Measurements from ENCODE around the gene TBC1D26. TPM values are rescaled to one million over a fixed set of nuclear protein-coding genes. Genes with fewer than 3 reads are reported as not detected.
"Not testable (repeated sequence)": the region's sequence is repeated elsewhere in the genome, so short reads cannot be mapped to it uniquely, and the experiment has no call there.

Gene TBC1D26
- polyA plus RNA-seq, 1 experiment: 0.06 TPM

DNA sequence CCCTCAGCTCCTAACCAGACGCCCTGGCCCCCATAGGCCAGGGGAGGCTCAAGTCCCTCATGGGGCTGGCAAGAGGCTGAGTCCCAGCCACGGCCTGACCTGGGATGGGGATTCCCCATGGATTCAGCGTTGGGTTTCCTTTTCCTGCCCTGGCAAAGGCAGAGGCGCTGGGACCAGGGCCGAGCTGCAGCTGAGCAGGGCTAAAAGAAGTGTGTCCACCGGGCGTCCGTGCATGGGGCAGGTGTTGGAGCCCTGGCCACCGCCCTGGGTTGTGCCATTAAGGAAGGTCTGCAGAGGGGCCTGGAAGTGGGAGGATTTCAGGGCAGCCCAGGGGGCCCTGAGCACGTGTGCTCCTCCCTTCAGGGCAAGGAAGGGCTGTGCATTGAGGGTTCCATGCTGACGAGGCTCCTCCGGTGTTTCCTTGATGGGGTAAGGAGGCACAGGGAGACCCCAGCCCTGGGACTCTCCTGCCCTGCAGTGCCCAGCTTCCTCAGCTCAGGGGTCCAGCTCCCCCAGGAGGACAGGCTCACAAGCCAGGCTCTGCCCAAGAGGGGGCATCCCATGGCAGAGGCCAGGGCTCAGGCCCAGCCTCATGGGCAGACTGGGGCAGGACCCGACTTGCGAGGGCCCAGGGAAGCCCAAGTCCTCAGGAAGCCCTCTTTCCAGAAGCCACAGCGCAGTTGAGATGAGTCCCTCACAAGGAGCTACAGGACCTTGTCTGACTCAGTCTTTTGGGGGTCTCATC is 10.1 kb downstream of the TBC1D26 start:
- POLR2A ChIA-PET: no interaction called here
- TF ChIP-seq, protein P1, sequence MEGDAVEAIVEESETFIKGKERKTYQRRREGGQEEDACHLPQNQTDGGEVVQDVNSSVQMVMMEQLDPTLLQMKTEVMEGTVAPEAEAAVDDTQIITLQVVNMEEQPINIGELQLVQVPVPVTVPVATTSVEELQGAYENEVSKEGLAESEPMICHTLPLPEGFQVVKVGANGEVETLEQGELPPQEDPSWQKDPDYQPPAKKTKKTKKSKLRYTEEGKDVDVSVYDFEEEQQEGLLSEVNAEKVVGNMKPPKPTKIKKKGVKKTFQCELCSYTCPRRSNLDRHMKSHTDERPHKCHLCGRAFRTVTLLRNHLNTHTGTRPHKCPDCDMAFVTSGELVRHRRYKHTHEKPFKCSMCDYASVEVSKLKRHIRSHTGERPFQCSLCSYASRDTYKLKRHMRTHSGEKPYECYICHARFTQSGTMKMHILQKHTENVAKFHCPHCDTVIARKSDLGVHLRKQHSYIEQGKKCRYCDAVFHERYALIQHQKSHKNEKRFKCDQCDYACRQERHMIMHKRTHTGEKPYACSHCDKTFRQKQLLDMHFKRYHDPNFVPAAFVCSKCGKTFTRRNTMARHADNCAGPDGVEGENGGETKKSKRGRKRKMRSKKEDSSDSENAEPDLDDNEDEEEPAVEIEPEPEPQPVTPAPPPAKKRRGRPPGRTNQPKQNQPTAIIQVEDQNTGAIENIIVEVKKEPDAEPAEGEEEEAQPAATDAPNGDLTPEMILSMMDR (IDR thresholded peaks at IDR 0.05; ENCODE audit: insufficient read depth, low read depth, low read length): no peak
- CTCF ChIA-PET: no interaction called here
- H3K4me3 ChIP-seq (ENCODE audit: low read depth, low read length): no peak overlapping the region
- H3K36me3 ChIP-seq (ENCODE audit: control insufficient read depth, insufficient read depth, low read length): no peaks in the 10 kb centered on the region
- DNase-seq (ENCODE audit: low read depth): no peak
- peaks cover 4% of the 10 kb centered on the region; the same call in 1 of the 2 replicates for H3K27me3 ChIP-seq (ENCODE audit: control insufficient read depth, insufficient read depth, low read length)

DNA sequence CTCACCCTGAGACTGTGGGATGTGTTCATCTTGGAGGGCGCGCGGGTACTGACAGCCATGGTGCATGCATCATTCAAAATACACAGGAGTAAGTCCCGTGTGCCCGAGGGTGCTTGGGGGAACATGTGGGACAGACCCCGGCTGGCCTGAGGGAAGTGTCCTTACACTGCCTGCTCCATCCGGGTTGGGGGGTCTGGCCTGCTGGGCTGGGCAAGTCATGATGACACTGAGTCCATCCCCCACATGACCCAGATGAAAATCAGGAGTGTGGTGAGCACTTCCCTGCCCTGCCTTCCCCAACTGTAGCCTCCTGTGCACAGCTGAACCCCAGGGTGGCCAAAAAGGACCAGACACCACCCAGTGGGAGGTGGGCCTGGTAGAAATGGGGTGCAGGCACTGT is 10.8 kb downstream of the TBC1D26 start:
- no peak for DNase-seq (ENCODE audit: low read depth)
- Histone ChIP-seq H3K36me3 (ENCODE audit: control insufficient read depth, insufficient read depth, low read length) (no peaks in the 10 kb centered on the region), H3K4me3 (ENCODE audit: low read depth, low read length) (no peak overlapping the region), H3K27me3 (ENCODE audit: control insufficient read depth, insufficient read depth, low read length) (peaks cover 4% of the 10 kb centered on the region; the same call in 1 of the 2 replicates)
- ChIA-PET CTCF (no interaction called here), POLR2A (no interaction called here)
- TF ChIP-seq, protein P1 (IDR thresholded peaks at IDR 0.05; ENCODE audit: insufficient read depth, low read depth, low read length): no peak

DNA sequence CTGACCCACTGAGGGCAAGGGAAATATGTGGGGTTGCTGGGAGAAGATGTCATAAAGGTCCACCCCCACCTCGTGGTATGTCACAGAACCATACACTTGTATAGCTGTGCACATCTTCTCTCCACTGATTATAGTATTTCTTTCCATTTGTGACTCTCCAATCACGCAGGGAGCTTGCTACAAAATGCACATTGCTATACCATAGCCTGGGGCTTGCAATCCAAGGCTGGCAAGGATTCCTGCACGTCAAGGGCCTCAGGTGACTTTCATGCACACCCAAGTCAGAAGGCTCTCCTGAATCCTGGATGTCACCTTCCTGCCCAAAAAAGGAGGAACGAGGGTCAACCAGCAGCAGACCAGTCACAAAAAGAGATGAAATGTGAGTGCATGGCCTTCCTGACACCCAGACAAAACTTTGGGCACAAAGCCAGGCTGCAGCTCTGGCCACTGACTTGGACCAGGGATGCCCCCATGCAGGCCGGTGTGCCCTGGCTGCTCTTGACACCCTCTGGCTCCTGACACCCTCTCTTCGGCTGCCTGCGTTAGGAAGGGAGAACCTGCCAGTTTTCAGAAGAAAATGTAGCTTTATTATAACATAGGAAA is 12.1 kb downstream of the TBC1D26 start:
- no peak for DNase-seq (ENCODE audit: low read depth)
- TF ChIP-seq, protein P1 (IDR thresholded peaks at IDR 0.05; ENCODE audit: insufficient read depth, low read depth, low read length): no peak
- POLR2A ChIA-PET: no interaction called here
- peaks cover 4% of the 10 kb centered on the region; the same call in 1 of the 2 replicates for H3K27me3 ChIP-seq (ENCODE audit: control insufficient read depth, insufficient read depth, low read length)
- CTCF ChIA-PET: no interaction called here
- no peak overlapping the region for H3K4me3 ChIP-seq (ENCODE audit: low read depth, low read length)
- no peaks in the 10 kb centered on the region for H3K36me3 ChIP-seq (ENCODE audit: control insufficient read depth, insufficient read depth, low read length)

DNA sequence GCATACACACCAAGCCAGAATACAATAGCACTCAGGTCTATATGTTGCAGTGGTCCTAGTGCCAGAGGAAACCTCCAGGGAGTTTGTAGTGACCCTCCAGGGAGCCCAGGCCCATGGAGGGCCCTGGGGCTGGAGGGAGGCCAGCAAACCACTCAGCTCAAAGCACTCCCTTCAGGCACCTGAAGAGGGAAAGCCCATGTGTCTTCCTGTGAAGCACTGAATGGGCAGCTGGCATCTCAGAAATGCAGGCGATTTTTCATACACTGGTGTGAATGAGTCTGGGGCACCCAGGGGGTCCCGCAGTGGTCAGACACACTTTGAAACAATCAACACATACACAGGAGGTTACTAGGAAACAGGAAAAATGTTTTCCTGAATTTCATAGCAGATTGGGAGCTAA is 12.8 kb downstream of the TBC1D26 start:
- ChIA-PET POLR2A (no interaction called here), CTCF (no interaction called here)
- Histone ChIP-seq H3K36me3 (ENCODE audit: control insufficient read depth, insufficient read depth, low read length) (no peaks in the 10 kb centered on the region), H3K4me3 (ENCODE audit: low read depth, low read length) (no peak overlapping the region), H3K27me3 (ENCODE audit: control insufficient read depth, insufficient read depth, low read length) (peaks cover 4% of the 10 kb centered on the region; the same call in 1 of the 2 replicates)
- TF ChIP-seq, protein P1 (IDR thresholded peaks at IDR 0.05; ENCODE audit: insufficient read depth, low read depth, low read length): no peak
- DNase-seq (ENCODE audit: low read depth): no peak

- H3K4me3 ChIP-seq (ENCODE audit: low read depth, low read length); H3K36me3 ChIP-seq (ENCODE audit: control insufficient read depth, insufficient read depth, low read length); CTCF ChIA-PET; DNase-seq (ENCODE audit: low read depth); POLR2A ChIA-PET; H3K27me3 ChIP-seq (ENCODE audit: control insufficient read depth, insufficient read depth, low read length): not testable (repeated sequence)
Measured at GRCh38 chr17:15749403-15749802, 17.3 kb downstream of the TBC1D26 start.

DNA sequence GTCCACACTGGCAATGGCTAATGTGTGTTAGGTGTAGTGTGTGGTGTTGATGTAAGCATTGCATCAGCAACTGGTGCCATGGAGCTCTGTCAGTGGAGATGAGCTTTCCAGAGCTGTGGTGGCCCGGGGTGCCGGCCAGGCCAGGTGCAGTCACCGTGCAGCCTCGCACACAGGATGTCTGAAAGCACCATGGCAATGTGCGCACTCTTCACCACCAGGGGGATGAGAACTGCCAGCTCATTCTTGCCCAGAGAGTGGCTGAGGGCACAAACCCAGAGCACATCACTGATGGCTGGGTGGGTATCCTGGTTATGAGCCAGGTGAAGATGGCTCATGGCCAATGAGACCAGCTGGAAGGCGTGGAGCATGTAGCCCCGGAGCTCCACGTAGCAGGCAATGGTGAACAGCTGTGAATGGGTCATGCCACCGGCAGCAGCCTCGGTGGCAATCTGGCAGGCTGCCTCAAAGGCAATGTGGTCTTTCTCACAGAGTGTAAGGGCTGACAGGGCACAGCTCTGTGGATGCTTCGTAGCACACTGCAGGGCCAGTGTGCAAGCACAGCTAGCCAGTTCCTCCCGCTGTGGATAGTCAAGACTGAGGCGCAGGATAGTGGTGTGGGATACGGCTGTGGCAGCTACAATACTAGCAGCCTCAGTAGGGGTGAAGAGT is 36.9 kb downstream of the TBC1D26 start:
- POLR2A ChIA-PET; H3K4me3 ChIP-seq (ENCODE audit: low read depth, low read length); H3K36me3 ChIP-seq (ENCODE audit: control insufficient read depth, insufficient read depth, low read length); CTCF ChIA-PET; DNase-seq (ENCODE audit: low read depth); H3K27me3 ChIP-seq (ENCODE audit: control insufficient read depth, insufficient read depth, low read length): not testable (repeated sequence)

DNA sequence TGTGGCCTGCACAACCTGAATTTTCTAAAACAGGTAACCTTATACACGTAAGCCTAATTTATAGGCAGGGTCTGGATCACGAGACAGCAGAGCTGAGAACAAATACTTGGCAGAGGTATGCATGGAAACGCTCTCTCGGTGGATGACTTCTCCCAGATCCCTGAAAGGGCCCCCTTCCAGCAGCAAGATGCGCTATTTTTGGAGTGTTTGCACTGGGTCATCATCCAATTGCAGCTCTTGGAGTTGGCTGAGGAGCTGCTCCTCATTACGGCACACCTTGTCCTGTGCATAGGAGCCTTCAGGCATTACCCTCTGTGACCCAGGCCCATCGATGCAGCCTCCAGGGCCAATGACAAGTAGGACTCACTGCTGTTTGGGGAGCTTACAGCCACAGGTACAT is 38.6 kb downstream of the TBC1D26 start:
- CTCF ChIA-PET; H3K27me3 ChIP-seq (ENCODE audit: control insufficient read depth, insufficient read depth, low read length); POLR2A ChIA-PET; H3K4me3 ChIP-seq (ENCODE audit: low read depth, low read length); H3K36me3 ChIP-seq (ENCODE audit: control insufficient read depth, insufficient read depth, low read length); DNase-seq (ENCODE audit: low read depth): not testable (repeated sequence)

Data from BJ (cell line).